ENCODE measurements around the gene ZIC5. TPM values are rescaled to one million over a fixed set of nuclear protein-coding genes. Genes with fewer than 3 reads are reported as not detected.

Gene ZIC5
- total RNA-seq, 2 experiments from 2014 or later: not detected

DNA sequence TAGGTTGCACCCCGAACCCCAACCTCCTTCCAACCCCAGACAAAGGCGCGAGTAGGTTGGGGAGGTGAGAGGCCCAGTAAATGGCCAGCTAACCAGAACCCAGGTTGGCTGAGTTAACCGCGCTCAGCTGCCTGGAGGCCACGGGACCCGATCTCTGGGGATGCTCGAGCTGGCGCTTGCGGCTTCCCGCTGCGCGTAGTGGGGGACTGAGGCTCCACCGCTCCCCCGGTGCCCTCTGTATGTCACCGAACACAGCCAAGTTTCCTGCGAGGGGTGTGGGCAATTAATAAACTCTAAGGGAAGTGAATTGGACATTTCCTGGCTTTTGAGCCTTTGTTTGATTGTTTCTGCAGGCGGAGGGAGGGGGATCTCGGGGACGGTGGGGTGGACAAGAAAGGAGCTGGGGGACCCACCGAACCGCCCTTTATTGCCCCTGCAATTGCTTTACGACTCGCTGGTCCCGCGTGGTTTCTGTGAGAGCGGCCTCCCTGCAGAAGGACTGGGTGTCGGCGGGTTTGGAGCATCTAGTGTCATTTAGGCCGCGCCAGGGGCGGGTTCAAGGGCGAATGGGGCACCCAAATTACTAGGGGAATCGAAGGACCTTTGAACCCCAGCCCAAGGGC is 3.5 kb upstream of the ZIC5 start:
- Mint-ChIP-seq H3K27me3 (peaks cover 82% of the 10 kb centered on the region), H3K4me1 (peaks cover 14% of the 10 kb centered on the region), H3K4me3 (no peak overlapping the region), H3K36me3 (peaks cover under 1% of the 10 kb centered on the region), H3K9me3 (peaks cover 10% of the 10 kb centered on the region), H3K27ac (no peak overlapping the region)
- DNase-seq (peak; percentile 38), ATAC-seq (ENCODE audit: low read depth) (no peak)
- POLR2A ChIA-PET: no interaction called here

DNA sequence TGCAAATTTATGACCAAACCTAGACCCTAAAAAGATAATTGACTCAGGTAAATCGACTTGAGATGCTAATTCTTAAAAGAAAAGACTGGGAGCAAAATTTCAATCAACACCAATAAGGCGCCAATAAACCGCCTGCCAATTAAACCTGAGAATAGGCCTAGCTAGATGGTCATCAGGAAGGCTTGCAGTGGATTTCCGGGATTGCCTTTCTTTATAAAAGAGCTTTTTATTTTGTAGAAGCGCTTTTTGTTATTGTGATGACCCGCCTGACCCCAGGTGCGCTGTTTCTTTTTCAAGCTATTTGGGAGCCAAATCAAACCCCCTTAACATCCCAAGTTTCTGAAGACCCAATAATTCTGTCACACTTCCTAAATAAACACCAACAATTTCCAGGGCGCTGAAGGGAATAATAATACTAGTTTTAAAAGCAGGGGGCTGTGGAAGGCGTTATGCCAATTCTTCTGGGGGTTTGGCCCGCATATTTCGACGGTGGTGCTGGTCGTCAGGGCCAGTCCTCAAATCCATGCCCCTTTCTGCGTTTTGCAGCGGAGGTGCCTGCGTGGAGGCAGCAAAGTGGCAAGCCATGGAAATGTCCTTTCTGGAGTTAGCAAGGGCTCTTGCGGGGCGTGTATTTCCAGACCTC is 2.9 kb upstream of the ZIC5 start:
- H3K4me1 Mint-ChIP-seq: peaks cover 17% of the 10 kb centered on the region
- H3K9me3 Mint-ChIP-seq: peaks cover 10% of the 10 kb centered on the region
- no peak overlapping the region for H3K27ac Mint-ChIP-seq
- POLR2A ChIA-PET: no interaction called here
- peaks cover 84% of the 10 kb centered on the region for H3K27me3 Mint-ChIP-seq
- peaks cover 4% of the 10 kb centered on the region for H3K36me3 Mint-ChIP-seq
- no peak overlapping the region for H3K4me3 Mint-ChIP-seq
- no peak for ATAC-seq (ENCODE audit: low read depth)
- no peak for DNase-seq

- Mint-ChIP-seq H3K4me1 (peaks cover 16% of the 10 kb centered on the region), H3K4me3 (no peak overlapping the region), H3K27me3 (peaks cover 85% of the 10 kb centered on the region), H3K36me3 (peaks cover 5% of the 10 kb centered on the region), H3K27ac (no peak overlapping the region), H3K9me3 (peaks cover 10% of the 10 kb centered on the region)
- ATAC-seq (ENCODE audit: low read depth): no peak
- no peak for DNase-seq
- POLR2A ChIA-PET: no interaction called here
These were observed 2.2 kb upstream of the ZIC5 start for GRCh38 chr13:99973808-99974185.

GRCh38 chr13:99973163-99973807 is 1.7 kb upstream of the ZIC5 start:
- peaks cover 10% of the 10 kb centered on the region for H3K9me3 Mint-ChIP-seq
- H3K27me3 Mint-ChIP-seq: peaks cover 80% of the 10 kb centered on the region
- H3K4me1 Mint-ChIP-seq: peaks cover 15% of the 10 kb centered on the region
- ATAC-seq (ENCODE audit: low read depth) (no peak), DNase-seq (no peak)
- H3K36me3 Mint-ChIP-seq: peaks cover 5% of the 10 kb centered on the region
- no peak overlapping the region for H3K4me3 Mint-ChIP-seq
- POLR2A ChIA-PET: no interaction called here
- no peak overlapping the region for H3K27ac Mint-ChIP-seq

GRCh38 chr13:99972190-99972731 is 694 bp upstream of the ZIC5 start:
- Mint-ChIP-seq H3K27ac (peak overlapping the region; percentile 65), H3K9me3 (peaks cover 10% of the 10 kb centered on the region), H3K4me3 (peak overlapping the region; percentile 35), H3K36me3 (peaks cover 7% of the 10 kb centered on the region), H3K4me1 (peaks cover 21% of the 10 kb centered on the region), H3K27me3 (peaks cover 77% of the 10 kb centered on the region)
- DNase-seq (no peak), ATAC-seq (ENCODE audit: low read depth) (no peak)
- POLR2A ChIA-PET: no interaction called here

DNA sequence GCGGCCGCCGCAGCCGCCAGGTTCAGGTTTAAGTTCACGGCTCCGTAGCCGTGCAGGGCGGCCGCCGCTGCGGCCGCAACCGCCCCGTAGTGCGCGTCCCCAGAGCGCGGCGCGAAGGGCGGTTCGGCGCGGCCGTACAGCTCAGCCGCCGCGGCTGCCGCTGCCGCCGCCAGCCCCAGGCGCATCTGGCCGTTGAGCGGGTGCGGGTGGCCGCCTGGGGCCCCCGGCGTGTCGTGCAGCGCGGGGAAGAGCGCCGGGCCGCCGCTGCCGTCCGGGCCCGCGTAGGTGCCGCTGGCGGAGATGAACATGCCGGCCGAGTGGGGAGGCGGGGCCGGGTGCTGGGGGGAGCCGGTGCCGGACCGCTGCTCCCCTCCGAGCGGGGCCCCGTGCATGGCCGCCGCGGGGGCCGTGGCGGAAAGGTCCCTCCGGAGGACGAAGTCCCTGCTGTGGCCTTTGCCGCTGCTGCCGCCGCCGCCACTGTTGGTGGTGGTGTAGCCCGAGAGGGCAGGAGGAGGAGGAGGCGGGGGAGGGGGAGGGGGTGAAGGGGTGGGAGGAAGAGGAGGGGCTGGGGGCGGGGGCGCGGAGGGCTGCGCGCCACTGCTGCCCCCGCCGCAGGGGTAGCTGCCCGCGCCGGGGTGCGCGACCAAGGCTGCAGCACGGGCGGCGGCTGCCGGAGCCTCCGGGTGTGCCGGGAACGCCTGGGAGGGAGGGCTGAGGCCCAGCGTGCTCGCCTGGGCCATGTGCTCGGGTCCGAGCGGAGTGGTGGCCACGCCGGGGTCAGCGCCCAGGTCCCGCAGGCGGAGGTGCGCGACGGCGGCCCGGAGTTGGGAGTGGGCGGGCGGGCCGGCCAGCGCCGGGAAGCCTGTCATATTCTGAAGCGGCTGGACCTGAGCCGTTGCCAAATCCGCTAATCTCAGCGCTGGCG is 654 bp downstream of the ZIC5 start:
- POLR2A ChIA-PET: no interaction called here
- H3K4me3 Mint-ChIP-seq: no peak overlapping the region
- peaks cover 7% of the 10 kb centered on the region for H3K36me3 Mint-ChIP-seq
- peak; percentile 20 for ATAC-seq (ENCODE audit: low read depth)
- peak overlapping the region; percentile 48 for H3K27ac Mint-ChIP-seq
- peak; percentile 48 for DNase-seq
- H3K9me3 Mint-ChIP-seq: peaks cover 7% of the 10 kb centered on the region
- peaks cover 76% of the 10 kb centered on the region for H3K27me3 Mint-ChIP-seq
- H3K4me1 Mint-ChIP-seq: peaks cover 21% of the 10 kb centered on the region

DNA sequence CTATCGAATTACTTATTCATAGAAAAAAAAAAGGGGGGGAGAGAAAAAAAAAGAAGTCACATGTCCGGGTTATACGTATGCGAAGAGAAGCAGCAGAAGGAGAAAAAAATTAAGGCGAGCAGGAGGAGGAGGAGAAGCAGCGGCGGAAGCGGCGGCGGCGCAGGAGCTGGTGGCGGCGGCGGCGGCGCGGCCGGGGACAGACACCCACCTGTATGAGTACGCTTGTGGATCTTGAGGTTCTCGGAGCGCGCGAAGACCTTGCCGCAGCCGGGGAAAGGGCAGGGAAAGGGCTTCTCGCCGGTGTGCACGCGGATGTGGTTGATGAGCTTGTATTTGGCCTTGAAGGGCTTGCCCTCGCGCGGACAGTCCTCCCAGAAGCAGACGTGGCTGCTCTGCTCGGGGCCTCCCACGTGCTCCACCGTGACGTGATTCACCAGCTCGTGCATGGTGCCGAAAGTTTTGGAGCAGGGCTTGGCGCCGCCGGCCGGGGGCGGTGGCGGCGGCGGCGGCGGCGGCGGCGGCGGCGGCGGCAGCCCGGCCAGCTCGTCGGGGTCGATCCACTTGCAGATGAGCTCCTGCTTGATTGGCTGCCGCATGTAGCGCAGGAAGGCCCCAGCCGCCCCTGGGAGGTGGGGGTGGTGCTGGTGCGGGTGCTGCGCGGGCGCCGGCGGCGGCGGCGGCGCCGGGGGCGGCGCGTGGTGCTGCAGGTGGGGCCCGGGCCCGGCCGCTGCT is 1.5 kb downstream of the ZIC5 start:
- H3K27ac Mint-ChIP-seq: peak overlapping the region; percentile 81
- peaks cover 6% of the 10 kb centered on the region for H3K9me3 Mint-ChIP-seq
- ATAC-seq (ENCODE audit: low read depth): peak; percentile 50
- peak; percentile 68 for DNase-seq
- POLR2A ChIA-PET: no interaction called here
- peak overlapping the region; percentile 80 for H3K4me3 Mint-ChIP-seq
- peaks cover 76% of the 10 kb centered on the region for H3K27me3 Mint-ChIP-seq
- peaks cover 7% of the 10 kb centered on the region for H3K36me3 Mint-ChIP-seq
- H3K4me1 Mint-ChIP-seq: peaks cover 21% of the 10 kb centered on the region

GRCh38 chr13:99969453-99969918 is 2.1 kb downstream of the ZIC5 start:
- Mint-ChIP-seq H3K27ac (peak overlapping the region; percentile 84), H3K9me3 (peaks cover 6% of the 10 kb centered on the region), H3K36me3 (peaks cover 7% of the 10 kb centered on the region), H3K4me1 (peaks cover 21% of the 10 kb centered on the region), H3K4me3 (peak overlapping the region; percentile 80), H3K27me3 (peaks cover 71% of the 10 kb centered on the region)
- DNase-seq: no peak
- no peak for ATAC-seq (ENCODE audit: low read depth)
- POLR2A ChIA-PET: no interaction called here

- DNase-seq (peak; percentile 35), ATAC-seq (ENCODE audit: low read depth) (no peak)
- Mint-ChIP-seq H3K4me1 (peaks cover 20% of the 10 kb centered on the region), H3K27me3 (peaks cover 71% of the 10 kb centered on the region), H3K9me3 (peaks cover 4% of the 10 kb centered on the region), H3K4me3 (peak overlapping the region; percentile 71), H3K36me3 (peaks cover 7% of the 10 kb centered on the region), H3K27ac (peak overlapping the region; percentile 84)
- POLR2A ChIA-PET: no interaction called here
These were observed 2.8 kb downstream of the ZIC5 start for GRCh38 chr13:99968521-99969452.

DNA sequence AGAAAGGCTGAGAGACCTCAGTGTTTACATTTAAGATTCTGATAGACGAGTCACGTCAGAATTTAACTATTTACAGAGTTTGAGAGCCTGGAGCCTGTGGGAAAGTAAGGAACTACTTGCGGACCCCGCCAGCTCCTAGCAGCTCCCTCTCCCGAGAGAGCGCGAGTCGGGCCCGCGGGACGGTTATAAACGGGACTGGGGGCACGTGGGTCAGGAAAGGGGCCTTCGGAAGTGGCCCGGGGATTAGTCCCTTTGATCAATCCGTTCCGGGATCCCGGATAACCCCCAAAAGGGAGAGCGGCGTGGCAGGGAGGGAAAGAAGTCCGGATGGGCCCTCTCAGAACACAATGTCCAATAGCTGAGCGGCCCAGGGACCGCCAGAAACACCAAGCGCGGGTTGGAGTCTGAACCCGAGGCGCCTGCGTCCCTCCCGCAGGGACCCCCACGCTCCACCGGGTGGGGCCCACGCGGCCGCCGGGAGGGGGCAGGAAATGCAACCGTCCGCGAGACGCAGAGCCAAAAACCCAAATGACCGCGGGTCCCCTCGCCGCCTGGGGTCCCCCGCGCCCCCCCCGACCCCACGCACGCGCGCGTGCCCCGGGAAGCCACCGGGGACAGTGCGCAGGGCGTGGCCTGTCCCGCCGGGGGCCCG is 3.6 kb downstream of the ZIC5 start:
- H3K9me3 Mint-ChIP-seq: peaks cover 4% of the 10 kb centered on the region
- H3K27me3 Mint-ChIP-seq: peaks cover 68% of the 10 kb centered on the region
- H3K27ac Mint-ChIP-seq: peak overlapping the region; percentile 39
- peaks cover 7% of the 10 kb centered on the region for H3K36me3 Mint-ChIP-seq
- peak overlapping the region; percentile 1 for H3K4me3 Mint-ChIP-seq
- peaks cover 20% of the 10 kb centered on the region for H3K4me1 Mint-ChIP-seq
- POLR2A ChIA-PET: no interaction called here
- no peak for DNase-seq
- ATAC-seq (ENCODE audit: low read depth): no peak

- Mint-ChIP-seq H3K27ac (peak overlapping the region; percentile 39), H3K4me3 (peak overlapping the region; percentile 1), H3K4me1 (peaks cover 20% of the 10 kb centered on the region), H3K36me3 (peaks cover 7% of the 10 kb centered on the region), H3K9me3 (peaks cover 4% of the 10 kb centered on the region), H3K27me3 (peaks cover 68% of the 10 kb centered on the region)
- ATAC-seq (ENCODE audit: low read depth) (no peak), DNase-seq (no peak)
- POLR2A ChIA-PET: no interaction called here
These were observed 4.1 kb downstream of the ZIC5 start for GRCh38 chr13:99967498-99967868.
